Fibroblast of upper back skin (primary cell): ENCODE results near the gene NECTIN2.
"Not testable (repeated sequence)": the region's sequence is repeated elsewhere in the genome, so short reads cannot be mapped to it uniquely, and the experiment has no call there.

Experiments
- DNase-seq: peaks from one replicate; pipeline ENCODE4 v3.0.0-alpha.2; 2013

NECTIN2 gene

GRCh38 chr19:44817725-44818465, 28.2 kb upstream of the NECTIN2 start:
- DNase-seq: no peak

GRCh38 chr19:44818466-44819031, 27.5 kb upstream of the NECTIN2 start:
- no peak for DNase-seq

GRCh38 chr19:44819246-44819832, 26.8 kb upstream of the NECTIN2 start:
- DNase-seq: no peak

GRCh38 chr19:44820648-44821609, 25.2 kb upstream of the NECTIN2 start:
- no peak for DNase-seq

- no peak for DNase-seq
These were observed 23.9 kb upstream of the NECTIN2 start for GRCh38 chr19:44822177-44822576.

- DNase-seq: no peak
These were observed 23.3 kb upstream of the NECTIN2 start for GRCh38 chr19:44822670-44823372.

GRCh38 chr19:44823373-44823698, 22.8 kb upstream of the NECTIN2 start:
- no peak for DNase-seq

- DNase-seq: no peak
These were observed 21.3 kb upstream of the NECTIN2 start for GRCh38 chr19:44824761-44825160.

- not testable (repeated sequence) for DNase-seq
These were observed 13.2 kb upstream of the NECTIN2 start for GRCh38 chr19:44832875-44833274.

- not testable (repeated sequence) for DNase-seq
These were observed 11.7 kb upstream of the NECTIN2 start for GRCh38 chr19:44834399-44834798.

GRCh38 chr19:44839276-44839675, 6.8 kb upstream of the NECTIN2 start:
- no peak for DNase-seq

- no peak for DNase-seq
These were observed 5.3 kb upstream of the NECTIN2 start for GRCh38 chr19:44840811-44841210.

- no peak for DNase-seq
These were observed 4.9 kb upstream of the NECTIN2 start for GRCh38 chr19:44841231-44841630.

- DNase-seq: no peak
These were observed 848 bp upstream of the NECTIN2 start for GRCh38 chr19:44845286-44845611.

GRCh38 chr19:44846455-44847143, 502 bp downstream of the NECTIN2 start:
- peak; percentile 62 for DNase-seq

- DNase-seq: peak; percentile 38
These were observed 1.3 kb downstream of the NECTIN2 start for GRCh38 chr19:44847144-44848035.

- DNase-seq: no peak
These were observed 2.1 kb downstream of the NECTIN2 start for GRCh38 chr19:44848036-44848811.

- DNase-seq: no peak
These were observed 2.8 kb downstream of the NECTIN2 start for GRCh38 chr19:44848812-44849447.

GRCh38 chr19:44850641-44851109, 4.6 kb downstream of the NECTIN2 start:
- no peak for DNase-seq

GRCh38 chr19:44851427-44851826, 5.3 kb downstream of the NECTIN2 start:
- no peak for DNase-seq
